ENCODE measurements around the gene ETV1. TPM values are rescaled to one million over a fixed set of nuclear protein-coding genes. Genes with fewer than 3 reads are reported as not detected.

Gene ETV1
- total RNA-seq, 1 donor from 2014 or later, result 4.2 TPM

DNA sequence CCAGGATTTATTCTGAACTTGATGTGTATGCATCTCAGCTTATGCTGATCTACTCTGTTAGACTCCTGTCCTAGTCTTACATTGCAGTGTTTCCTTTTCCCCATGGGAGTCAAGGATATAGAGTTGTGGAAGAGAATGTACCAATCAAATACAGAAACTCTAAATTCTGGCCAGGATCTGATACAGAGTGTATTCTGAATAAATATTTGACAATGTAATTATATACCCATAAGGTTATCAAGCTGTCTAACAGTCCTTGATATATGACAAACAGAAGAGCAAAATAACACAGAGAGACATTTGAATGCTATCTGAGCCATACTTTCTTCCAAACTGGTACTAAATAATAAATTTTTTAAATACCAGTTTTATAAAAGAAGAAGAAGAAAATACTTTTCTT is 116.8 kb downstream of the ETV1 start:
- no peaks in the 10 kb centered on the region for H3K36me3 ChIP-seq
- H3K27me3 ChIP-seq, result no peaks in the 10 kb centered on the region
- no peak overlapping the region for H3K4me3 ChIP-seq
- DNase-seq (ENCODE audit: extremely low spot score in 2 of 2), result no peak
- TF ChIP-seq POLR2AphosphoS5 (IDR thresholded peaks at IDR 0.05; ENCODE audit: insufficient read depth in 1 of 2, low read depth in 1 of 2), result no peak
- TF ChIP-seq, protein P1, sequence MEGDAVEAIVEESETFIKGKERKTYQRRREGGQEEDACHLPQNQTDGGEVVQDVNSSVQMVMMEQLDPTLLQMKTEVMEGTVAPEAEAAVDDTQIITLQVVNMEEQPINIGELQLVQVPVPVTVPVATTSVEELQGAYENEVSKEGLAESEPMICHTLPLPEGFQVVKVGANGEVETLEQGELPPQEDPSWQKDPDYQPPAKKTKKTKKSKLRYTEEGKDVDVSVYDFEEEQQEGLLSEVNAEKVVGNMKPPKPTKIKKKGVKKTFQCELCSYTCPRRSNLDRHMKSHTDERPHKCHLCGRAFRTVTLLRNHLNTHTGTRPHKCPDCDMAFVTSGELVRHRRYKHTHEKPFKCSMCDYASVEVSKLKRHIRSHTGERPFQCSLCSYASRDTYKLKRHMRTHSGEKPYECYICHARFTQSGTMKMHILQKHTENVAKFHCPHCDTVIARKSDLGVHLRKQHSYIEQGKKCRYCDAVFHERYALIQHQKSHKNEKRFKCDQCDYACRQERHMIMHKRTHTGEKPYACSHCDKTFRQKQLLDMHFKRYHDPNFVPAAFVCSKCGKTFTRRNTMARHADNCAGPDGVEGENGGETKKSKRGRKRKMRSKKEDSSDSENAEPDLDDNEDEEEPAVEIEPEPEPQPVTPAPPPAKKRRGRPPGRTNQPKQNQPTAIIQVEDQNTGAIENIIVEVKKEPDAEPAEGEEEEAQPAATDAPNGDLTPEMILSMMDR (IDR thresholded peaks at IDR 0.05), result no peak
- no peak for TF ChIP-seq POLR2A (IDR thresholded peaks at IDR 0.05)
- H3K9me3 ChIP-seq, result no peaks in the 10 kb centered on the region
- H3K27ac ChIP-seq, result no peak overlapping the region
- H3K4me1 ChIP-seq, result no peaks in the 10 kb centered on the region
- intact Hi-C loops (cut with DNase I), result no loop called here

DNA sequence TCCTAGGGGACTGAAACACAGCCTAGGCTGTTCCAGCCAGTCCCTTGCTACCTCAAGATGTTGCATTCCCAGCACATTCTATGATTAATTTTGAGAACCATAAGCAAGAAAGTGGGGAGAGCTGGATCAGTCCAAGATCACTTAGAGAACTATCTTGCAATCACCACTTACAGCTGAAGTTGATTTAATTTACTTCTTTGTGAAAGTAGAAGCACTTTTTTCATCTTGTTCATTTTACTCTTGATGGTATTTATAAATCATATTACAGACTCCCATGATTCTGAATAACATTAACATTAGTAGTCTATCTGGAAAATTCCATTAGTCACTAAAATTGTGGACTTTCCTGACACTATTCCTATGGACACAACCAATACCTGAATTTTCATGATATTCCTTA is 118.5 kb downstream of the ETV1 start:
- DNase-seq (ENCODE audit: extremely low spot score in 2 of 2), result no peak
- no peak for TF ChIP-seq POLR2A (IDR thresholded peaks at IDR 0.05)
- TF ChIP-seq, protein P1 (IDR thresholded peaks at IDR 0.05), result no peak
- TF ChIP-seq POLR2AphosphoS5 (IDR thresholded peaks at IDR 0.05; ENCODE audit: insufficient read depth in 1 of 2, low read depth in 1 of 2), result no peak
- no peaks in the 10 kb centered on the region for H3K9me3 ChIP-seq
- intact Hi-C loops (cut with DNase I), result no loop called here
- H3K27ac ChIP-seq, result no peak overlapping the region
- no peaks in the 10 kb centered on the region for H3K4me1 ChIP-seq
- no peaks in the 10 kb centered on the region for H3K36me3 ChIP-seq
- H3K4me3 ChIP-seq, result no peak overlapping the region
- H3K27me3 ChIP-seq, result no peaks in the 10 kb centered on the region

DNA sequence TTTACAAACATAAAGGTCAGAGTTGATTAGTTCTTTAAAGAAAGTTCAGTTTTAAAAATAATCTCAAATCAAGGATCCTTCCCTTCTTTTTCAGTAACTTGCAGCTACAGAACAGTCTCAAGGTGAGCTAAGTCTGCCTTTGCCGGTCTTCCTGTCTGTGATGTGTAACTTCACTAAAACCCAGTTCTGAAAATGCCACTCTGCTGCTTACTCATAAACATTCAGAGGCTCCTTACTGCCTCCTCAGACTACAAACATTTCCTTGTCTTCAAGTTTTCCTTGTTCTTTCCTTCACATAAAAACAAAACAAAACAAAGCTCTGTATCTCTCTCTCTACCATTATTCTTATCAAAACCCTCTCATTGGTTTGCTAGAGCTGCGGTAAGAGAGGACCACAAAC is 128.7 kb downstream of the ETV1 start:
- Histone ChIP-seq H3K9me3 (no peaks in the 10 kb centered on the region), H3K36me3 (no peaks in the 10 kb centered on the region), H3K4me3 (no peak overlapping the region), H3K27ac (no peak overlapping the region), H3K27me3 (no peaks in the 10 kb centered on the region), H3K4me1 (no peaks in the 10 kb centered on the region)
- intact Hi-C loops (cut with DNase I), result no loop called here
- TF ChIP-seq POLR2AphosphoS5 (IDR thresholded peaks at IDR 0.05; ENCODE audit: insufficient read depth in 1 of 2, low read depth in 1 of 2) (no peak), POLR2A (IDR thresholded peaks at IDR 0.05) (no peak)
- TF ChIP-seq, protein P1 (IDR thresholded peaks at IDR 0.05), result no peak
- DNase-seq (ENCODE audit: extremely low spot score in 2 of 2), result no peak

DNA sequence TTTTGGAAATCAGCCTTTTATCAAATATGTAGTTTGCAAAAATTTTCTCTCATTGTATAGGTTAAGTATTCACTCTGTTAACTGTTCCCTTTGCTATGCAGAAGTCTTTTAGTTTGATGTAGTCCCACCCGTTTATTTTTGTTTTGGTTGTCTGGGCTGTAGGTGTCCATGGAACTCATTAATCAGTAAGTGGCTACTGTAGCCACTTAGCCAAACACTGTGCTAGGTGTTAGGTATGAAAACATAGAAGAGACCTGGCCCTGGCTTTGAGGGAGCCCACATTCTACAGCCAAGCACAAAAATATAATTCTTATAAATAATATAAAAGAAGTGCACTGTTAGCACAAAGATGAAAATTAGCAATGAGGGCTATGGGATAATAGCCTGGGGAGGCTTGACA is 133.5 kb downstream of the ETV1 start:
- Histone ChIP-seq H3K27me3 (no peaks in the 10 kb centered on the region), H3K9me3 (no peaks in the 10 kb centered on the region), H3K4me1 (no peaks in the 10 kb centered on the region), H3K4me3 (no peak overlapping the region), H3K36me3 (no peaks in the 10 kb centered on the region), H3K27ac (no peak overlapping the region)
- no peak for TF ChIP-seq POLR2A (IDR thresholded peaks at IDR 0.05)
- no peak for TF ChIP-seq POLR2AphosphoS5 (IDR thresholded peaks at IDR 0.05; ENCODE audit: insufficient read depth in 1 of 2, low read depth in 1 of 2)
- TF ChIP-seq, protein P1 (IDR thresholded peaks at IDR 0.05), result no peak
- intact Hi-C loops (cut with DNase I), result no loop called here
- DNase-seq (ENCODE audit: extremely low spot score in 2 of 2), result no peak

DNA sequence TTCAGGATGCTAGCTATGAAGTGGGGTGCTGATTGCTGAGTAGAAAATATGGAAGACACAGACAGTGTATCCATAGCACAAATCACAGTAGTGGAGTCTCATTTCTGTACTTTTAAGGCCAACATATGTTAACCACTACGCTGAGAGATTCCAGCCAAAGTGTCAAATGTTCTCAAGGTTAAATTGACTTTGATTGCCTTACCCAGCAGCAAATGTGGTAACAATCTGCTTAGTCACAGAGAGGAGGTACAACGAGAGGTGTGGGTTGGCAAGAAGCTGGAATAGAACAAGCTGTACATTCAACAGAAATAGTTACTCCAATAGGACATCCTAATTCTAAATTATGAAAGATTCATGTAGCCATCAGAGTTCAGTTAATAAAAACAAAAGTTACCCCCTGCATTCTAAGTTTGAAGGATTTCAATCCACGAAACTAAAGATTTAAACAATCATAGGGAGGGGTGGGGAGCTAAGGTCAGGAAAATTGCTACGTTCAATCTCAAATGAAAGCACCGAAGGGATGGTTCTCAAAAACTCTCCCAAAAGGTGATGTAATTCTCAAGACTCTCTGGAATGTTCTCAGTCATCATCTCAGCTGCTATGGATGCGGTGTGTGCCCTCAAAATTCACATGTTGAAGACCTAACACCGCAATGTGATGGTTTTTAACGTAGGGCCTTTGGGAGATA is 137.0 kb downstream of the ETV1 start:
- H3K9me3 ChIP-seq, result no peaks in the 10 kb centered on the region
- TF ChIP-seq POLR2AphosphoS5 (IDR thresholded peaks at IDR 0.05; ENCODE audit: insufficient read depth in 1 of 2, low read depth in 1 of 2), result no peak
- TF ChIP-seq POLR2A (IDR thresholded peaks at IDR 0.05), result no peak
- TF ChIP-seq, protein P1 (IDR thresholded peaks at IDR 0.05), result no peak
- H3K4me1 ChIP-seq, result no peaks in the 10 kb centered on the region
- intact Hi-C loops (cut with DNase I), result no loop called here
- H3K27ac ChIP-seq, result no peak overlapping the region
- no peak overlapping the region for H3K4me3 ChIP-seq
- no peaks in the 10 kb centered on the region for H3K27me3 ChIP-seq
- no peaks in the 10 kb centered on the region for H3K36me3 ChIP-seq
- DNase-seq (ENCODE audit: extremely low spot score in 2 of 2), result no peak
